Vagina (tissue), 2 donors: ENCODE results near the gene SFTPA1. TPM values are rescaled to one million over a fixed set of nuclear protein-coding genes. Genes with fewer than 3 reads are reported as not detected.
"Not testable (repeated sequence)": the region's sequence is repeated elsewhere in the genome, so short reads cannot be mapped to it uniquely, and the experiment has no call there.

ENCODE experiments used
- DNase-seq, 2 donors: peaks; one replicate each; pipeline ENCODE4 v3.0.0-alpha.2; 2017; ENCODE audit errors: extremely low spot score in 2 of 2
- H3K27ac ChIP-seq: fragments of 200-600 bp; sonication (generic); one replicate; pipeline ENCODE4 v1.5.1; 2019
- H3K27me3 ChIP-seq: fragments of 200-600 bp; sonication (generic); one replicate; pipeline ENCODE4 v1.5.1; 2019
- H3K36me3 ChIP-seq, 2 donors: fragments of 200-600 bp; sonication (generic); one replicate each; pipeline ENCODE4 v1.5.1; 2017 to 2019
- H3K4me1 ChIP-seq: fragments of 200-600 bp; sonication (generic); one replicate; pipeline ENCODE4 v1.5.1; 2019
- H3K4me3 ChIP-seq, 2 donors: fragments of 200-600 bp; sonication (generic); 1 replicate in 1 of 2; 2 replicates in 1 of 2; pipeline ENCODE4 v1.5.1; 2016 to 2019
- H3K9me3 ChIP-seq: fragments of 200-600 bp; sonication (generic); one replicate; pipeline ENCODE4 v1.5.1; 2019
- CTCF ChIP-seq, 3 experiments: fragments of 450-650 bp in 2 of 3; fragments of 200-600 bp in 1 of 3; sonication (generic) in 1 of 3; IDR thresholded peaks; one replicate each; pipeline ENCODE4 v1.5.1; 2017 to 2019; ENCODE audit warnings: antibody characterized with exemption in 3 of 3, mild to moderate bottlenecking in 2 of 3, moderate library complexity in 2 of 3
- POLR2A ChIP-seq, 2 donors: fragments of 450-650 bp; IDR thresholded peaks; one replicate each; pipeline ENCODE4 v1.6.1; 2017; ENCODE audit warnings: antibody characterized with exemption in 2 of 2, mild to moderate bottlenecking in 2 of 2, moderate library complexity in 2 of 2
- POLR2AphosphoS5 ChIP-seq, 2 donors: sonication (generic); formaldehyde crosslinking; IDR thresholded peaks; one replicate each; pipeline ENCODE4 v1.9.0; 2017; ENCODE audit warnings: antibody characterized with exemption in 2 of 2, mild to moderate bottlenecking in 2 of 2, low read depth in 1 of 2; ENCODE audit not compliant: insufficient read depth in 1 of 2
- intact Hi-C: fragments of 100-400 bp; cut with DNase I; formaldehyde crosslinking; loops from one replicate; pipeline ENCODE4 v1.15.1; 2023
- total RNA-seq: library from RNA; depleted of rRNA; stranded (reverse); fragments of >200 nt; gene quantifications from one replicate; pipeline ENCODE4 v1.2.3, GENCODE V29; 2016

Gene SFTPA1
- total RNA-seq, 1 donor from 2014 or later, result 2.9 TPM

DNA sequence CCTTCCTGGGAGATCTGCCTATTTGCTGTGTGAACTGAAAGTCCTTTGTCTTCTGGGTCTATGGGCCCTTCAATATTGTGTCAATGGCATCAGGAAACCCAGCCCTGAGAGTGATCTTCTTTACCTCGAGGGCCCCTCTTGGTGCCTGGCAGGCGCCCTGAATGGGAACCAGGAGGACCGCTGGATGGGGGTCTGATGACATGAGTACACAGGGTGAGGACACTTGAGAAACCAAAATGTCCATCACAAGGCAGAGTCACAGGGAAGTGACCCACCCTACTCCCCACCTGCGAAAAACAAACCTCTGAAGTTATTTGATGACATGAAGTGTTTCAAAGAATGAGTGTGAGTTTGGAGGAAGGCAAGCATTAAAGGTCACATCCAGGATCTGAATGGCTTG lies 17.3 kb downstream of the SFTPA1 start:
- no peaks in the 10 kb centered on the region for H3K9me3 ChIP-seq
- intact Hi-C loops, result no loop called here
- no peaks in the 10 kb centered on the region for H3K27me3 ChIP-seq
- H3K4me1 ChIP-seq, result no peaks in the 10 kb centered on the region
- no peak overlapping the region for H3K4me3 ChIP-seq
- no peak for DNase-seq
- no peak for TF ChIP-seq POLR2AphosphoS5 (IDR thresholded peaks at IDR 0.05; ENCODE audit: insufficient read depth in 1 of 2, low read depth in 1 of 2)
- H3K27ac ChIP-seq, result no peak overlapping the region
- no peaks in the 10 kb centered on the region for H3K36me3 ChIP-seq

GRCh38 chr10:79628988-79629954 lies 18.5 kb downstream of the SFTPA1 start:
- intact Hi-C loops, result no loop called here
- Histone ChIP-seq H3K4me3 (no peak overlapping the region), H3K9me3 (no peaks in the 10 kb centered on the region), H3K36me3 (no peaks in the 10 kb centered on the region), H3K4me1 (no peaks in the 10 kb centered on the region), H3K27me3 (no peaks in the 10 kb centered on the region), H3K27ac (no peak overlapping the region)
- DNase-seq, result no peak
- TF ChIP-seq POLR2A (IDR thresholded peaks at IDR 0.05) (no peak), CTCF (IDR thresholded peaks at IDR 0.05) (no peak), POLR2AphosphoS5 (IDR thresholded peaks at IDR 0.05; ENCODE audit: insufficient read depth in 1 of 2, low read depth in 1 of 2) (no peak)

GRCh38 chr10:79629955-79630327 lies 19.2 kb downstream of the SFTPA1 start:
- H3K9me3 ChIP-seq, result no peaks in the 10 kb centered on the region
- DNase-seq, result no peak
- no peaks in the 10 kb centered on the region for H3K36me3 ChIP-seq
- H3K27me3 ChIP-seq, result no peaks in the 10 kb centered on the region
- H3K4me1 ChIP-seq, result no peaks in the 10 kb centered on the region
- no peak overlapping the region for H3K27ac ChIP-seq
- no peak overlapping the region for H3K4me3 ChIP-seq
- intact Hi-C loops, result no loop called here
- TF ChIP-seq POLR2A (IDR thresholded peaks at IDR 0.05) (no peak), CTCF (IDR thresholded peaks at IDR 0.05) (no peak), POLR2AphosphoS5 (IDR thresholded peaks at IDR 0.05; ENCODE audit: insufficient read depth in 1 of 2, low read depth in 1 of 2) (no peak)

GRCh38 chr10:79636654-79637199 lies 26.0 kb downstream of the SFTPA1 start:
- H3K27me3 ChIP-seq, H3K27ac ChIP-seq, intact Hi-C loops, H3K9me3 ChIP-seq, DNase-seq, H3K4me1 ChIP-seq, H3K4me3 ChIP-seq, H3K36me3 ChIP-seq: not testable (repeated sequence)

DNA sequence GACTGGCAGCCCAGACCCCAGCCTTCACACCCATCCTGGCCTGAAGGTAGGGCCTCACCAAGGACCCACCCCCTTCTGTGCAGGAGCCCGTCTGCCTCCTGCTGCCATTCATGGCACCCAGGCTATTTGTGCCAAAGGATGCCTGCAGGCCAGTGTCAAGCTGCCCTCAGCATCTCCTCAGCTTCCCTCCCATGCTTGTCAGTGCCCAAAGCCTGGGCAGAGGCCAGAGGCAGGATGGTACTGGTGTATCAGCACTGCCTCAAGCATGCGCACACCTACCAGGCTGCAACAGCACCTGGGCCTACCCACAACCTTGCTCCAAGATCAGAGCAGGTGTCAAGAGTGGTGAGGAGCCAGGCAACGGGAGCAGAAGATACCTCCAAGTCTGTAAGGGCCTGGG lies 27.6 kb downstream of the SFTPA1 start:
- H3K36me3 ChIP-seq, result no peaks in the 10 kb centered on the region
- TF ChIP-seq CTCF (IDR thresholded peaks at IDR 0.05) (no peak), POLR2AphosphoS5 (IDR thresholded peaks at IDR 0.05; ENCODE audit: insufficient read depth in 1 of 2, low read depth in 1 of 2) (no peak), POLR2A (IDR thresholded peaks at IDR 0.05) (no peak)
- DNase-seq, result no peak
- intact Hi-C loops, result no loop called here
- H3K4me1 ChIP-seq, result no peaks in the 10 kb centered on the region
- no peak overlapping the region for H3K4me3 ChIP-seq
- H3K9me3 ChIP-seq, result no peaks in the 10 kb centered on the region
- H3K27ac ChIP-seq, result no peak overlapping the region
- H3K27me3 ChIP-seq, result no peaks in the 10 kb centered on the region

DNA sequence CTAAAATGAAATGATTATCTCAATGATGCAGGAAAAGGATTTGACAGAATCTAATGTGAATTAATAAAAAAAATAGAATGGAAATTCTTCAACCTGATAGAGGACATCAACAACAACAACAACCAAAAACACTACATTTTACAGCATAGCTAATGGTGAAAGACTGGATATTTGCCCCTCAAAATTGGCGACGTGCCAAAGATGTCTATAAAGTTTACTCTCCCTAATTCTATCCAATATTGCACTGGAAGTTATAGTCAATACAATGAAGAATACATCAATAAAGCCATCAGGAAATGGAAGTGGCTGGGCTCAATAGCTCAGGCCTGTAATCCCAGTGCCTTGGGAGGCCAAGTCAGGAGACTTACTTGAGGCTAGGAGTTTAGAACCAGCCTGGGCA lies 42.0 kb downstream of the SFTPA1 start:
- H3K4me1 ChIP-seq, intact Hi-C loops, H3K36me3 ChIP-seq, DNase-seq, H3K27ac ChIP-seq, H3K4me3 ChIP-seq, H3K27me3 ChIP-seq, H3K9me3 ChIP-seq: not testable (repeated sequence)

DNA sequence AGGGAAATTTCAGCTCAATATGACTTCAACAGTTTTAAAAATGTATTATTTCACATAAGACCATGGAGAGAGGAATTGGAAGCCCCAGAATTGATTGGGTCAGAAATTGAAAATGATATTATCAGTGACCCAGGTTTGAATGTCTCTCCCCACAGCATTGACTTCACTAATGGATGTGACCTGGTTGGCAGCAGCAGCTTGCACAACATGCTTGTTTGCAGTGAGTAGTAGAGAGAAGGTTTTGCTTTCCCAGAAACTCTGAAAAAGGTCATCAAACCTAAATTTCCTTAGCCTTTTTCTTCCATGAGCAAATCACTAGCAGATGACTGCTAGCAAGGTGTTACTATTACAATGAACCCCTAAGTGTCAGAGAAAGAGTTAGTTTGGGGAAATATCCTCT lies 52.5 kb downstream of the SFTPA1 start:
- H3K9me3 ChIP-seq, DNase-seq, H3K4me1 ChIP-seq, H3K4me3 ChIP-seq, intact Hi-C loops, H3K36me3 ChIP-seq, H3K27ac ChIP-seq, H3K27me3 ChIP-seq: not testable (repeated sequence)

DNA sequence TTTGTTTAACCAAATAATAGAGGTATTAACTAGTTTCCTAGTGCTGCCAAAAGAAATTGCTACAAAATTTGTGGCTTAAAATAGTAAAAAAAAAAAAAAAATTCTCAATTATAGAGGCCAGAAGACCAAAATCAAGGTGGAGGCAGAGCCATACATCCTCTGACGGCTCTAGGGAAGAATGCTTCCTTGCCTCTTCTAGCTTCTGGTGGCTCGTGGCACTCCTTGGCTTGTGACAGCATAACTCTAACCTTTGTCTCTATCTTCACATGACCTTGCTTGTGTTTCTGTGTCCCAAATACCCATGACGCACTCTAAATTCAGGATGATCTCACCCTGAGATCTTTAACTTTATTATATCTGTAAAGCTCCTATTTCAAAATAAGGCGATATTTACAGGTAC lies 53.9 kb downstream of the SFTPA1 start:
- H3K27me3 ChIP-seq, H3K36me3 ChIP-seq, H3K27ac ChIP-seq, intact Hi-C loops, H3K4me1 ChIP-seq, H3K4me3 ChIP-seq, H3K9me3 ChIP-seq, DNase-seq: not testable (repeated sequence)
